ENCODE measurements around the gene TBC1D10A. TPM values are rescaled to one million over a fixed set of nuclear protein-coding genes. Genes with fewer than 3 reads are reported as not detected.

Gene TBC1D10A
- total and polyA plus RNA-seq, 11 donors: 4.3 to 10.1 (median 7.1) TPM

DNA sequence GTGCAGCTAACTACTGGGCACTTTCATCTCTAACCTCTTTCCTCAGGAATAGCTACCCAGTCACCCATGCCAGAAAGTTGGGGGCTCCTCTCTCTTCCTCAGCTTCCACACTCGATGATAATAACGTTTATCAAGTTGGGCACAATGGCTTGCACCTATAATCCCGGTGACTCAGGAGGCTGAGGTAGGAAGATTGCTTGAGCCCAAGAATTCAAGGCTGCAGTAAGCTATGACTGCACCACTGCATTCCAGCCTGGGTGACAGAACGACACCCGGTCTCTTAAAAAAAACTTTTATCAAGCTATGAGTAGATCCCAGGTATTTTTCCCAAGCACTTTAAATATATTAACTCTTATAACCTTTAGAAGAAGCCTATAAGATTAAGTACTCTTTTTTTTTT lies 27.9 kb upstream of the TBC1D10A start:
- peaks cover 0 to 40% (median 35%) of the 10 kb centered on the region in 9 donors for H3K36me3 ChIP-seq
- peak overlapping the region in 4 of 12 donors; percentile 73 to 90 (median 85) for H3K4me3 ChIP-seq
- 50 to 61% (median 56%) methylated on average over 5 of the region's 5 CpGs for WGBS, 4 donors
- intact Hi-C loops (cut with DNase I): no loop called here
- H3K4me1 ChIP-seq: peaks cover 6 to 39% (median 27%) of the 10 kb centered on the region in 12 donors
- TF ChIP-seq, protein P1, sequence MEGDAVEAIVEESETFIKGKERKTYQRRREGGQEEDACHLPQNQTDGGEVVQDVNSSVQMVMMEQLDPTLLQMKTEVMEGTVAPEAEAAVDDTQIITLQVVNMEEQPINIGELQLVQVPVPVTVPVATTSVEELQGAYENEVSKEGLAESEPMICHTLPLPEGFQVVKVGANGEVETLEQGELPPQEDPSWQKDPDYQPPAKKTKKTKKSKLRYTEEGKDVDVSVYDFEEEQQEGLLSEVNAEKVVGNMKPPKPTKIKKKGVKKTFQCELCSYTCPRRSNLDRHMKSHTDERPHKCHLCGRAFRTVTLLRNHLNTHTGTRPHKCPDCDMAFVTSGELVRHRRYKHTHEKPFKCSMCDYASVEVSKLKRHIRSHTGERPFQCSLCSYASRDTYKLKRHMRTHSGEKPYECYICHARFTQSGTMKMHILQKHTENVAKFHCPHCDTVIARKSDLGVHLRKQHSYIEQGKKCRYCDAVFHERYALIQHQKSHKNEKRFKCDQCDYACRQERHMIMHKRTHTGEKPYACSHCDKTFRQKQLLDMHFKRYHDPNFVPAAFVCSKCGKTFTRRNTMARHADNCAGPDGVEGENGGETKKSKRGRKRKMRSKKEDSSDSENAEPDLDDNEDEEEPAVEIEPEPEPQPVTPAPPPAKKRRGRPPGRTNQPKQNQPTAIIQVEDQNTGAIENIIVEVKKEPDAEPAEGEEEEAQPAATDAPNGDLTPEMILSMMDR (IDR thresholded peaks at IDR 0.05): no peak
- no peak for TF ChIP-seq POLR2A (IDR thresholded peaks at IDR 0.05)
- DNase-seq (no peak), ATAC-seq (no peak)
- H3K27ac ChIP-seq: no peak overlapping the region
- no peaks in the 10 kb centered on the region for H3K9me3 ChIP-seq
- H3K27me3 ChIP-seq: no peaks in the 10 kb centered on the region

DNA sequence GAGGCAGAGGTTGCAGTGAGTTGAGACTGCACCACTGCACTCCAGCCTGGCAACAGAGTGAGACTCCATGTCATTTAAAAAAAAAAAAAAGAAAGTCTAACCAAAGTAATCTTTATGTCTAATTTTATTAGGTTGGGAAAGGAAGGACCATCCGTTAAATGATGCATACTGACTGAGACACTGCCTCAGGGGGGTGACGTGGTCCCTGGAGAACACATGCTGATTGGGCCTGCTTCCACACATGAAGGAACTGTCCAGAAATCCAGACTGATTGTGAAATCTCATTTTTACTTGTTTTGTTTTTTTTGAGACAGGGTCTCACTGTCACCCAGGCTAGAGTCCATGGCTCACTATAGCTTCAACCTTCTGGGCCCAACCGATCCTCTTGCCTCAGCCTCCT lies 24.5 kb upstream of the TBC1D10A start:
- Histone ChIP-seq H3K4me1 (peaks cover 6 to 46% (median 27%) of the 10 kb centered on the region in 12 donors), H3K4me3 (no peak overlapping the region), H3K36me3 (peaks cover 0 to 74% (median 67%) of the 10 kb centered on the region in 9 donors), H3K27me3 (no peaks in the 10 kb centered on the region), H3K9me3 (no peaks in the 10 kb centered on the region), H3K27ac (no peak overlapping the region)
- TF ChIP-seq POLR2A (IDR thresholded peaks at IDR 0.05): no peak
- TF ChIP-seq, protein P1 (IDR thresholded peaks at IDR 0.05): no peak
- ATAC-seq (no peak), DNase-seq (no peak)
- WGBS, 4 donors: 87 to 95% (median 91%) methylated on average over 3 of the region's 3 CpGs
- intact Hi-C loops (cut with DNase I): no loop called here

DNA sequence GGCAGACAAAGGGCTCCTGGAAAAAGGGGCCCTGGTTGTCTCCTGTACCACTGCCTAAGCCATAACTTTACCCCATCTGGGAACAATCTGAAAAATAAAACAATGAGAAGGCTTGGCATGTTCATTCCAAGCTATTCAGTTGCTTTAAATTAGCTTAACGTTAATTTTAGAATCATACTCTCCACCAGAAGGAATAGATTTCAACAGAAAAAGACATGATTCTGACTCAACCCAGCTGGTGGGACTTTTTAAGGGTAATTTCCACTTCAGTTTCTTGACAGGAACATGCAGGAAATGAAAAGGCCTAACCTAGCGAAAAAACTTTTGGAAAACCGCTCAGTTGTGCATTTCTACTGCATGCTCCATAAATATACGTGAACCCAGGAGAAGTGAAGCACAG lies 22.1 kb upstream of the TBC1D10A start:
- peak overlapping the region in 1 of 12 donors; percentile 10 for H3K27ac ChIP-seq
- no peak overlapping the region for H3K4me3 ChIP-seq
- intact Hi-C loops (cut with DNase I): no loop called here
- DNase-seq (no peak), ATAC-seq (no peak)
- peaks cover 0 to 22% (median 5%) of the 10 kb centered on the region in 12 donors for H3K4me1 ChIP-seq
- TF ChIP-seq POLR2A (IDR thresholded peaks at IDR 0.05): no peak
- TF ChIP-seq, protein P1 (IDR thresholded peaks at IDR 0.05): no peak
- WGBS, 4 donors: 75 to 86% (median 80%) methylated on average over 4 of the region's 4 CpGs
- peaks cover 3 to 97% (median 91%) of the 10 kb centered on the region in 9 donors for H3K36me3 ChIP-seq
- no peaks in the 10 kb centered on the region for H3K9me3 ChIP-seq
- H3K27me3 ChIP-seq: no peaks in the 10 kb centered on the region

DNA sequence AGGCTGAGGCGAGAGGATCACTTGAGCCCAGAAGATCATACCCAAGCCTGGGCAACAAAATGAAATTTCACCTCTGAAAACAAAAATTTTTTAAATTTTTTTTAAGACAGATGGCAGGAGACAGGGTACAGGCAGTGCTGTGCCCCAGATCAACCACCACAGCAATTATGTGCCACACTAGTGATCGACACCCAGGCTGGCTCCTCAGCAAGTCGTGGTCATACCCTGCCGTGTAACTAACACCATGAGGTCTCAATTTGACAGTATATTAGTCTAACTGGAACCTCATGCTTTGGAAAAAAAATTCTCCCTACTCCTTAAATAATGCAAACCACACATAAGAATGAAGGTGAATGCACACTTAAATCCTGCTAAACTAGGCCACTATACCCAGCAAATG lies 21.7 kb upstream of the TBC1D10A start:
- Histone ChIP-seq H3K9me3 (no peaks in the 10 kb centered on the region), H3K27me3 (no peaks in the 10 kb centered on the region), H3K36me3 (peaks cover 3 to 98% (median 95%) of the 10 kb centered on the region in 9 donors), H3K4me1 (peaks cover 0 to 18% (median 2%) of the 10 kb centered on the region in 12 donors), H3K27ac (peak overlapping the region in 1 of 12 donors; percentile 10), H3K4me3 (no peak overlapping the region)
- 89 to 94% (median 91%) methylated on average over 4 of the region's 4 CpGs for WGBS, 4 donors
- ATAC-seq (no peak), DNase-seq (no peak)
- TF ChIP-seq POLR2A (IDR thresholded peaks at IDR 0.05): no peak
- TF ChIP-seq, protein P1 (IDR thresholded peaks at IDR 0.05): no peak
- intact Hi-C loops (cut with DNase I): no loop called here
